WTC11 (cell line): ENCODE measurements around the gene EZR. TPM values are rescaled to one million over a fixed set of nuclear protein-coding genes. Genes with fewer than 3 reads are reported as not detected.

Source experiments
- ATAC-seq: fragments of 200-7000 bp; cut with Tn5 transposase; 2 replicates; pipeline ENCODE4 v1.10.0; 2021; ENCODE audit warnings: mild to moderate bottlenecking, moderate library complexity
- CTCF ChIA-PET: fragments of 300-600 bp; sonication (Branson Sonifier 250); formaldehyde crosslinking; loops from one replicate; lab custom pipeline; 2021; ENCODE audit warnings: antibody characterized with exemption; lab: Charles Lee
- POLR2A ChIA-PET: fragments of 350-600 bp; sonication (Branson Sonifier 250); formaldehyde crosslinking; loops from one replicate; lab custom pipeline; 2021; ENCODE audit warnings: antibody characterized with exemption; lab: Charles Lee
- DNase-seq: peaks from one replicate; pipeline ENCODE4 v3.0.0; 2021; ENCODE audit warnings: low spot score
- H3K27ac Mint-ChIP-seq: 2 replicates; pipeline ENCODE4 v1.8.0; 2021; ENCODE audit warnings: mixed read lengths
- H3K27me3 Mint-ChIP-seq: 2 replicates; pipeline ENCODE4 v1.8.0; 2021; ENCODE audit warnings: low read depth, mild to moderate bottlenecking, moderate library complexity, mixed read lengths
- H3K36me3 Mint-ChIP-seq: 2 replicates; pipeline ENCODE4 v1.8.0; 2021; ENCODE audit warnings: mixed read lengths
- H3K4me1 Mint-ChIP-seq: 2 replicates; pipeline ENCODE4 v1.8.0; 2022; ENCODE audit warnings: mixed read lengths
- H3K4me3 Mint-ChIP-seq: 2 replicates; pipeline ENCODE4 v1.8.0; 2021; ENCODE audit warnings: mild to moderate bottlenecking, moderate library complexity, mixed read lengths
- H3K9me3 Mint-ChIP-seq: 2 replicates; pipeline ENCODE4 v1.8.0; 2021; ENCODE audit warnings: mixed read lengths
- AR ChIP-seq: fragments of 250-450 bp; sonication (Bioruptor Pico); IDR thresholded peaks from 2 replicates; pipeline ENCODE4 v1.9.0; 2021; ENCODE audit warnings: mild to moderate bottlenecking
- ATF3 ChIP-seq: sonication (generic); formaldehyde crosslinking; conservative IDR thresholded peaks from 2 replicates; pipeline ENCODE4 v1.8.1; 2022; ENCODE audit warnings: mild to moderate bottlenecking, missing genetic modification reagents
- E2F4 ChIP-seq: sonication (generic); formaldehyde crosslinking; IDR thresholded peaks from 2 replicates; pipeline ENCODE4 v1.8.1; 2022; ENCODE audit warnings: low read depth, mild to moderate bottlenecking, moderate library complexity, missing genetic modification reagents, borderline replicate concordance
- E2F5 ChIP-seq: sonication (generic); formaldehyde crosslinking; IDR thresholded peaks from 2 replicates; pipeline ENCODE4 v1.8.1; 2022; ENCODE audit warnings: mild to moderate bottlenecking, moderate library complexity, missing genetic modification reagents
- JAZF1 ChIP-seq: fragments of 250-450 bp; sonication (Bioruptor Pico); IDR thresholded peaks from 2 replicates; pipeline ENCODE4 v1.9.0; 2021; ENCODE audit warnings: moderate library complexity, mild to moderate bottlenecking, inconsistent platforms
- KAT7 ChIP-seq: sonication (generic); formaldehyde crosslinking; IDR thresholded peaks from 2 replicates; pipeline ENCODE4 v1.8.1; 2023; ENCODE audit warnings: missing genetic modification reagents, mild to moderate bottlenecking, borderline replicate concordance
- NFATC4 ChIP-seq: fragments of 250-450 bp; sonication (Bioruptor Pico); IDR thresholded peaks from 2 replicates; pipeline ENCODE4 v1.9.0; 2021; ENCODE audit warnings: mild to moderate bottlenecking
- NFYB ChIP-seq: sonication (generic); formaldehyde crosslinking; conservative IDR thresholded peaks from 2 replicates; pipeline ENCODE4 v1.8.0; 2022; ENCODE audit warnings: low read depth, missing genetic modification reagents
- PRDM15 ChIP-seq: sonication (generic); formaldehyde crosslinking; IDR thresholded peaks from 2 replicates; pipeline ENCODE4 v1.8.0; 2022; ENCODE audit warnings: missing genetic modification reagents
- SMAD4 ChIP-seq: sonication (generic); formaldehyde crosslinking; IDR thresholded peaks from 2 replicates; pipeline ENCODE4 v1.8.0; 2022; ENCODE audit warnings: mild to moderate bottlenecking, missing genetic modification reagents
- SP1 ChIP-seq: sonication (generic); formaldehyde crosslinking; conservative IDR thresholded peaks from 2 replicates; pipeline ENCODE4 v1.8.1; 2022; ENCODE audit warnings: missing genetic modification reagents
- TEAD1 ChIP-seq: sonication (generic); formaldehyde crosslinking; IDR thresholded peaks from 2 replicates; pipeline ENCODE4 v1.8.0; 2022; ENCODE audit warnings: mild to moderate bottlenecking, missing genetic modification reagents
- ZNF138 ChIP-seq: sonication (generic); formaldehyde crosslinking; conservative IDR thresholded peaks from 2 replicates; pipeline ENCODE4 v1.8.1; 2022; ENCODE audit warnings: mild to moderate bottlenecking, moderate library complexity, missing genetic modification reagents
- ZNF219 ChIP-seq: sonication (generic); formaldehyde crosslinking; IDR thresholded peaks from 2 replicates; pipeline ENCODE4 v1.8.0; 2023; ENCODE audit warnings: missing genetic modification reagents, mild to moderate bottlenecking, borderline replicate concordance
- ZNF396 ChIP-seq: fragments of 250-450 bp; sonication (Bioruptor Pico); IDR thresholded peaks from 2 replicates; pipeline ENCODE4 v1.8.0; 2021; ENCODE audit warnings: mild to moderate bottlenecking, moderate library complexity, borderline replicate concordance
- ZNF416 ChIP-seq: fragments of 250-450 bp; sonication (Bioruptor Pico); IDR thresholded peaks from 2 replicates; pipeline ENCODE4 v1.9.0; 2021; ENCODE audit warnings: mild to moderate bottlenecking, inconsistent platforms
- ZNF512 ChIP-seq: sonication (generic); formaldehyde crosslinking; IDR thresholded peaks from 2 replicates; pipeline ENCODE4 v1.8.1; 2022; ENCODE audit warnings: missing genetic modification reagents, borderline replicate concordance
- total RNA-seq: library from RNA; stranded (reverse); gene quantifications from 3 replicates; pipeline ENCODE4 v1.2.3, GENCODE V29; 2021

Gene EZR
- total RNA-seq, 1 experiment from 2014 or later: 215 TPM

GRCh38 chr6:158735009-158735408 is 84.2 kb downstream of the EZR start (continued):
- no peak for TF ChIP-seq NFATC4 (CRISPR knock-in tag)
- no peak for TF ChIP-seq E2F5
- no peak for TF ChIP-seq ATF3 (CRISPR knock-in tag)
- TF ChIP-seq TEAD1 (CRISPR knock-in tag): no peak
- TF ChIP-seq ZNF416: no peak
- no peak for TF ChIP-seq NFYB (CRISPR knock-in tag)
- no peak for TF ChIP-seq JAZF1 (CRISPR knock-in tag)
- TF ChIP-seq, all 79 proteins: peak for 0

- 0 out of 2 replicates have a peak, but pooled peaks cover 3% of the 10 kb centered on the region for H3K4me1 Mint-ChIP-seq
- peaks cover 20% of the 10 kb centered on the region for H3K9me3 Mint-ChIP-seq
- TF ChIP-seq E2F5 (no peak), KAT7 (no peak), ZNF396 (no peak), ZNF416 (no peak), ZNF219 (no peak), SP1 (no peak), ZNF138 (CRISPR knock-in tag) (no peak), SMAD4 (no peak), ZNF512 (no peak), E2F4 (CRISPR knock-in tag) (no peak)
- peak; percentile 94 for ATAC-seq
- peaks cover 5% of the 10 kb centered on the region for H3K36me3 Mint-ChIP-seq
- ChIA-PET POLR2A (interaction anchor here (1.0 kb wide), 1 partner anchor 39 kb away, joined by 3 read pairs; no protein-coding TSS in a partner anchor), CTCF (interaction anchor here (0.7 to 3.0 kb wide), 4 partner anchors 12 to 269 kb away, joined by 3 to 23 read pairs (median 4); partner anchors contain the start of gene RSPH3)
- H3K27ac Mint-ChIP-seq: peak overlapping the region; percentile 84; the same call in 1 of the 2 replicates
- DNase-seq: peak; percentile 71
- H3K27me3 Mint-ChIP-seq: peaks cover 2% of the 10 kb centered on the region; the same call in 1 of the 2 replicates
- H3K4me3 Mint-ChIP-seq: peak overlapping the region; percentile 45
Observed at GRCh38 chr6:158730541-158730907, 88.6 kb downstream of the EZR start.

- peak overlapping the region; percentile 45 for H3K4me3 Mint-ChIP-seq
- ChIA-PET POLR2A (interaction anchor here (1.0 kb wide), 1 partner anchor 39 kb away, joined by 3 read pairs; no protein-coding TSS in a partner anchor), CTCF (interaction anchor here (0.6 to 3.0 kb wide), 5 partner anchors 11 to 270 kb away, joined by 3 to 23 read pairs (median 4); partner anchors contain the start of gene RSPH3)
- peaks cover 2% of the 10 kb centered on the region; the same call in 1 of the 2 replicates for H3K27me3 Mint-ChIP-seq
- H3K27ac Mint-ChIP-seq: peak overlapping the region; percentile 84
- H3K36me3 Mint-ChIP-seq: peaks cover 5% of the 10 kb centered on the region
- H3K9me3 Mint-ChIP-seq: peaks cover 20% of the 10 kb centered on the region
- DNase-seq: no peak
- 0 out of 2 replicates have a peak, but pooled peaks cover 3% of the 10 kb centered on the region for H3K4me1 Mint-ChIP-seq
- ATAC-seq: no peak
- TF ChIP-seq PRDM15 (no peak), AR (CRISPR knock-in tag) (no peak)
Observed at GRCh38 chr6:158729906-158730540, 89.1 kb downstream of the EZR start.
